K562 (cell line): ENCODE data around the gene GNG5. TPM values are rescaled to one million over a fixed set of nuclear protein-coding genes. Genes with fewer than 3 reads are reported as not detected.

ENCODE experiments used
- ATAC-seq: fragments of 200-7000 bp; cut with Tn5 transposase; 3 replicates; pipeline ENCODE4 v1.9.1; 2020; ENCODE audit warnings: moderate library complexity
- BruUV-seq: library from RNA; stranded (reverse); fragments of 400-500 nt; replicated peaks from 2 replicates; lab custom pipeline; 2021; lab: Mats Ljungman, UMichigan
- CTCF ChIA-PET: fragments of 300-600 bp; formaldehyde crosslinking; extraction: SDS; loops from one replicate; lab custom pipeline; 2021; ENCODE audit warnings: low intra/inter-chr PET ratio; lab: Yijun Ruan, JAX
- POLR2A ChIA-PET: fragments of 300-600, 350-650 bp; sonication (Branson Sonifier 250); formaldehyde crosslinking; extraction: SDS; loops from one replicate; lab custom pipeline; 2021; ENCODE audit warnings: antibody characterized with exemption, inconsistent platforms; lab: Yijun Ruan, JAX
- DNase-seq, 4 experiments: peaks; one replicate each; pipeline versions ENCODE4 v3.0.0 to v3.0.0-alpha.2; 2011 to 2018; ENCODE audit warnings: low spot score in 3 of 4, mixed read lengths in 3 of 4; ENCODE audit errors: extremely low read depth in 1 of 4
- FAIRE-seq: peaks from 2 replicates; lab custom pipeline; 2011; peaks lifted over from hg19 to GRCh38; lab: Jason Lieb, UNC
- H2AFZ ChIP-seq: 2 replicates; pipeline ENCODE4 v1.6.0; 2011; ENCODE audit warnings: low read depth, low read length, control low read depth, inconsistent platforms
- H3K27ac ChIP-seq: fragments of 200-600 bp; 3 replicates; pipeline ENCODE4 v1.8.0; 2011; ENCODE audit warnings: low read depth, mild to moderate bottlenecking, control low read depth, inconsistent platforms, low read length, moderate library complexity, mixed read lengths; ENCODE audit errors: extremely low read depth
- H3K27me3 ChIP-seq, 2 experiments: fragments of 300-600 bp in 1 of 2; 2 replicates in 1 of 2; 3 replicates in 1 of 2; pipeline versions ENCODE4 v1.6.0 to v1.8.0; 2011; ENCODE audit warnings: inconsistent platforms in 2 of 2, low read length in 2 of 2, mild to moderate bottlenecking in 1 of 2, mixed read lengths in 1 of 2, moderate library complexity in 1 of 2; ENCODE audit not compliant: control insufficient read depth in 2 of 2, insufficient read depth in 2 of 2
- H3K36me3 ChIP-seq: fragments of 300-600 bp; 3 replicates; pipeline ENCODE4 v1.8.0; 2011; ENCODE audit warnings: mild to moderate bottlenecking, low read length, inconsistent platforms; ENCODE audit not compliant: control insufficient read depth, insufficient read depth
- H3K4me1 ChIP-seq, 2 experiments: fragments of 200-600 bp in 1 of 2; replicated peaks in 1 of 2; 2 replicates in 1 of 2; 3 replicates in 1 of 2; pipeline versions ENCODE4 v1.5.1 to v1.8.0; 2011; ENCODE audit warnings: inconsistent platforms in 2 of 2, low read length in 2 of 2, mild to moderate bottlenecking in 1 of 2, mixed read lengths in 1 of 2, moderate library complexity in 1 of 2; ENCODE audit not compliant: control insufficient read depth in 2 of 2, insufficient read depth in 2 of 2
- H3K4me2 ChIP-seq: 2 replicates; pipeline ENCODE4 v1.6.1; 2011; ENCODE audit warnings: low read length, control low read depth, inconsistent platforms, mixed read lengths; ENCODE audit not compliant: insufficient read depth
- H3K4me3 ChIP-seq: fragments of 200-600 bp; sonication (generic), shearing (Covaris generic); 2 replicates; pipeline ENCODE4 v1.5.1; 2016; ENCODE audit warnings: control low read depth, inconsistent platforms
- H3K79me2 ChIP-seq: fragments of 200-600 bp; 3 replicates; pipeline ENCODE4 v1.8.0; 2011; ENCODE audit warnings: low read length, inconsistent platforms; ENCODE audit not compliant: control insufficient read depth, insufficient read depth
- H3K9ac ChIP-seq, 2 experiments: 2 replicates each; pipeline versions ENCODE4 v1.6.0 to v1.6.1; 2011; ENCODE audit warnings: low read depth in 2 of 2, low read length in 2 of 2, control low read depth in 1 of 2, inconsistent platforms in 1 of 2, mild to moderate bottlenecking in 1 of 2, mixed read lengths in 1 of 2; ENCODE audit not compliant: insufficient read depth in 1 of 2
- H3K9me1 ChIP-seq: one replicate; pipeline ENCODE4 v1.6.0; 2011; ENCODE audit warnings: inconsistent platforms, mild to moderate bottlenecking, low read length, moderate library complexity; ENCODE audit not compliant: control insufficient read depth, insufficient read depth
- H3K9me3 ChIP-seq: replicated peaks from 2 replicates; pipeline ENCODE4 v1.5.1; 2011; ENCODE audit warnings: low read depth, low read length, inconsistent platforms; ENCODE audit not compliant: control insufficient read depth, insufficient read depth
- H4K20me1 ChIP-seq: replicated peaks from 2 replicates; pipeline ENCODE4 v1.6.1; 2011; ENCODE audit warnings: low read length, inconsistent platforms, mixed read lengths; ENCODE audit not compliant: control insufficient read depth, insufficient read depth
- CEBPG ChIP-seq, 3 experiments: fragments of 200-800 bp in 1 of 3; sonication (Bioruptor generic) in 1 of 3; sonication (generic) in 1 of 3; formaldehyde crosslinking in 1 of 3; IDR thresholded peaks in 2 of 3; conservative IDR thresholded peaks in 1 of 3; 2 replicates each; pipeline versions ENCODE4 v1.6.1 to v1.8.0; 2016 to 2022; ENCODE audit warnings: missing compliant biosample characterization in 2 of 3, missing genetic modification characterization in 2 of 3, mild to moderate bottlenecking in 1 of 3, missing genetic modification reagents in 1 of 3
- GATAD2A ChIP-seq: fragments of 450-650 bp; IDR thresholded peaks from 2 replicates; pipeline ENCODE4 v1.6.1; 2017
- MCM5 ChIP-seq: fragments of 450-650 bp; IDR thresholded peaks from 2 replicates; pipeline ENCODE4 v1.6.1; 2016; ENCODE audit warnings: low read depth
- NR2C2 ChIP-seq, 2 experiments: fragments of 200-800 bp in 1 of 2; sonication (Bioruptor generic) in 1 of 2; sonication (generic) in 1 of 2; formaldehyde crosslinking in 1 of 2; IDR thresholded peaks; 2 replicates each; pipeline versions ENCODE4 v1.6.1 to v1.8.0; 2016 to 2022; ENCODE audit warnings: mild to moderate bottlenecking in 1 of 2, missing compliant biosample characterization in 1 of 2, missing genetic modification characterization in 1 of 2, missing genetic modification reagents in 1 of 2
- SFPQ ChIP-seq: fragments of 200-400 bp; formaldehyde crosslinking; IDR thresholded peaks from 2 replicates; pipeline ENCODE4 v1.6.1; 2017; ENCODE audit warnings: mild to moderate bottlenecking, low read depth, low read length, moderate library complexity
- SIN3A ChIP-seq, 2 experiments: fragments of 150-350 bp in 1 of 2; IDR thresholded peaks; 2 replicates each; pipeline ENCODE4 v1.6.1; 2011 to 2016; ENCODE audit warnings: borderline replicate concordance in 2 of 2, low read depth in 2 of 2, low read length in 2 of 2, mild to moderate bottlenecking in 2 of 2, moderate library complexity in 2 of 2; ENCODE audit not compliant: control insufficient read depth in 1 of 2
- SMARCA4 ChIP-seq: fragments of 450-650 bp; IDR thresholded peaks from 2 replicates; pipeline ENCODE4 v1.6.1; 2016
- STAT5A ChIP-seq: IDR thresholded peaks from 2 replicates; pipeline ENCODE4 v1.6.1; 2012; ENCODE audit warnings: low read length, inconsistent platforms, borderline replicate concordance
- TAF7 ChIP-seq: fragments of 450-650 bp; IDR thresholded peaks from 2 replicates; pipeline ENCODE4 v1.6.1; 2016; ENCODE audit warnings: missing genetic modification characterization, missing compliant biosample characterization
- ZMIZ1 ChIP-seq, 2 experiments: fragments of 150-350 bp in 1 of 2; IDR thresholded peaks; 2 replicates each; pipeline ENCODE4 v1.6.1; 2012 to 2016; ENCODE audit warnings: low read depth in 2 of 2, low read length in 2 of 2, mild to moderate bottlenecking in 1 of 2, moderate library complexity in 1 of 2
- WGBS: fragments of 100-300 bp; shearing (Covaris generic); methylation state at CpG from one replicate; pipeline ENCODE4 v1.1.6; 2016; ENCODE audit warnings: low coverage, mixed read lengths; ENCODE audit not compliant: insufficient coverage; ENCODE audit errors: missing lambda C conversion rate; 5-methylcytosine and 5-hydroxymethylcytosine counted together
- in situ Hi-C: fragments of 300-500 bp; cut with MboI; formaldehyde crosslinking; loops from 4 replicates; pipeline ENCODE4 v1.15.0; 2018; ENCODE audit warnings: inconsistent platforms, mixed read lengths
- intact Hi-C: fragments of 100-400 bp; cut with micrococcal nuclease; formaldehyde crosslinking; loops from 2 replicates; pipeline ENCODE4 v1.14.2; 2022
- polyA plus RNA-seq, 8 experiments: library from polyadenylated mRNA; depleted of rRNA in 4 of 8; stranded (reverse) in 5 of 8; unstranded in 3 of 8; fragments of >200 nt; fragmentation: Nextera tagmentation in 2 of 8; fragmentation: Illumina TruSeq in 1 of 8; extraction: Ambion mirVana in 2 of 8; extraction: Trizol in 1 of 8; gene quantifications; 2 replicates each; pipeline versions ENCODE4 v1.2.1 to v1.2.3, GENCODE V29; 2011 to 2014; ENCODE audit warnings: inconsistent platforms in 1 of 8, missing spikeins in 1 of 8
- total RNA-seq, 7 experiments: library from RNA; depleted of rRNA in 6 of 7; stranded (reverse); fragments of >200 nt in 6 of 7; fragmentation: Illumina TruSeq in 2 of 7; extraction: Trizol in 2 of 7; gene quantifications; 2 replicates each; pipeline versions ENCODE4 v1.2.1 to v1.2.3, GENCODE V29; 2011 to 2021; ENCODE audit warnings: low replicate concordance in 1 of 7
- TF ChIP-seq, protein P1 (sequence below): sonication (generic); formaldehyde crosslinking; IDR thresholded peaks from 2 replicates; pipeline ENCODE4 v1.5.0; 2020; ENCODE audit warnings: missing genetic modification reagents

The GNG5 gene
- total and polyA plus RNA-seq, 9 of the 15 experiments (the other 6 are each of a cell fraction or from before 2014, with no cell fraction given), result 61.9 to 243 (median 150) TPM

DNA sequence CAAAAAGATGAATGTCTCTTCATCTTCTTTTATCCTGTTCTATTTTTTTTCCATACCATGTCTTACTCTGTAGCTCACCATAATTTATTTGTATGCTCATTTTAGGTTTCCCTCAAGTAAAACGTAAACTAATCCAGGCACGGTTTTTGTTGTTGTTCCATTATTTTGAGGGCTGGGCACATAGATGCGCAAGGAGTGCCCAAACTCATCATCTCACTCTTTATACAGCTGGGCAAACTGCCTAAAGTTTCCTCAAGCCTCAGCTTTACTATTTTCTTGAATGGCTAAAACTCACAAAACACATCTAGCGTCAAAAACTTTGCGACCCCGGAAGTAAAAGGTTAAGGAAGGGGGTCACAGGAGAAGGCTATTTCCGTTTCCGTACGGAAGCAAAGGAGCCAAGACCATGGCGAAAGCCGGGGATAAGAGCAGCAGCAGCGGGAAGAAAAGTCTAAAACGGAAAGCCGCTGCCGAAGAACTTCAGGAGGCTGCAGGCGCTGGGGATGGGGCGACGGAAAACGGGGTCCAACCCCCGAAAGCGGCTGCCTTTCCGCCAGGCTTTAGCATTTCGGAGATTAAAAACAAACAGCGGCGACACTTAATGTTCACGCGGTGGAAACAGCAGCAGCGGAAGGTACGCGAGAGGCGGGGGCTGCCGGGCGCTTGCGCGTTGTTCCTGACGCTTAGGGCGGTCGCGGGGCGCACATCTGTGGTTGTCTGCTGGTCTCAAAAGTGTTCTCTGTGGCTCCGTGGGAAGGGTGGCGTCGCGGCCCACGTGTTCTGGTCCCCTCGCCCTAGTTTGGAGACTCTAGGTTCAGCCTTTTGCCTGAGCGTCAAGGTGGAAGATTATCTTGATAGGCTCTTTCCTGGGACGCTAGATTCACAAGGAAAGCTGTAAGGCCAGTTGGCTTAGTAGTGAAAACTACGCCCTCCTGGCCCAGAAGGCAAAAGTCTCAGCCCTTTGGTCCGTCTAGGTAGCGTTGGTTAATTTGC lies 27.2 kb downstream of the GNG5 start, which contains the start of gene RPF1 (continued):
- TF ChIP-seq SFPQ (no peak), SMARCA4 (no peak), NR2C2 (CRISPR knock-in tag; IDR thresholded peaks at IDR 0.05) (peak; percentile 99), NR2C2 (tag; IDR thresholded peaks at IDR 0.05) (peak; percentile 100), SIN3A (IDR thresholded peaks at IDR 0.05; ENCODE audit: borderline replicate concordance in 2 of 2, control insufficient read depth in 1 of 2, low read depth in 2 of 2, low read length in 2 of 2) (peak; percentile 64 to 71; a peak in 2 of 4 replicates)

GRCh38 chr1:84476225-84476624 lies 30.2 kb downstream of the GNG5 start:
- no TSS peak for BruUV-seq
- CTCF ChIA-PET, result no interaction called here
- no peak for FAIRE-seq
- TF ChIP-seq GATAD2A (no peak), STAT5A (no peak), MCM5 (no peak), TAF7 (tag) (no peak), CEBPG (CRISPR knock-in tag; IDR thresholded peaks at IDR 0.05) (no peak), CEBPG (tag; conservative IDR thresholded peaks at IDR 0.05 in 1 of 2, IDR thresholded peaks at IDR 0.05 in 1 of 2) (no peak), ZMIZ1 (IDR thresholded peaks at IDR 0.05; ENCODE audit: low read depth in 2 of 2, low read length in 2 of 2) (no peak)
- TF ChIP-seq, protein P1, sequence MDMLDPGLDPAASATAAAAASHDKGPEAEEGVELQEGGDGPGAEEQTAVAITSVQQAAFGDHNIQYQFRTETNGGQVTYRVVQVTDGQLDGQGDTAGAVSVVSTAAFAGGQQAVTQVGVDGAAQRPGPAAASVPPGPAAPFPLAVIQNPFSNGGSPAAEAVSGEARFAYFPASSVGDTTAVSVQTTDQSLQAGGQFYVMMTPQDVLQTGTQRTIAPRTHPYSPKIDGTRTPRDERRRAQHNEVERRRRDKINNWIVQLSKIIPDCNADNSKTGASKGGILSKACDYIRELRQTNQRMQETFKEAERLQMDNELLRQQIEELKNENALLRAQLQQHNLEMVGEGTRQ (CRISPR knock-in tag), result no peak

More at GRCh38 chr1:84476225-84476624, 30.2 kb downstream of the GNG5 start:
- POLR2A ChIA-PET, result no interaction called here
- Histone ChIP-seq H3K36me3 (no peaks in the 10 kb centered on the region), H4K20me1 (0 out of 2 replicates have a peak, but pooled peaks cover 7% of the 10 kb centered on the region), H3K79me2 (peaks cover 26% of the 10 kb centered on the region), H3K27me3 (no peaks in the 10 kb centered on the region; a peak in 2 of 5 replicates), H3K4me2 (no peak overlapping the region), H3K27ac (no peak overlapping the region), H2AFZ (no peak overlapping the region), H3K9ac (no peak overlapping the region), H3K9me3 (peaks cover 9% of the 10 kb centered on the region), H3K4me1 (peaks cover 0 to 3% of the 10 kb centered on the region in 2 experiments; a peak in 2 of 5 replicates), H3K9me1 (no peaks in the 10 kb centered on the region), H3K4me3 (no peak overlapping the region)
- in situ Hi-C loops (no loop called here), intact Hi-C loops (no loop called here)
- no peak for ATAC-seq
- 0% methylated on average over 1 of the region's 1 CpG for WGBS
- DNase-seq, result no peak
